Loucy (cell line): ENCODE results near the gene DPF1.

ENCODE experiments used
- EZH2phosphoT487 ChIP-seq: fragments of 200-600 bp; IDR thresholded peaks from 2 replicates; pipeline ENCODE4 v1.6.1; 2018; ENCODE audit warnings: antibody characterized with exemption, mild to moderate bottlenecking, moderate library complexity, borderline replicate concordance
- TF ChIP-seq, protein P1 (sequence below): fragments of 200-600 bp; sonication (generic); conservative IDR thresholded peaks from 2 replicates; pipeline ENCODE4 v1.5.1; 2014; ENCODE audit warnings: mild to moderate bottlenecking, antibody characterized with exemption, low read length

DNA sequence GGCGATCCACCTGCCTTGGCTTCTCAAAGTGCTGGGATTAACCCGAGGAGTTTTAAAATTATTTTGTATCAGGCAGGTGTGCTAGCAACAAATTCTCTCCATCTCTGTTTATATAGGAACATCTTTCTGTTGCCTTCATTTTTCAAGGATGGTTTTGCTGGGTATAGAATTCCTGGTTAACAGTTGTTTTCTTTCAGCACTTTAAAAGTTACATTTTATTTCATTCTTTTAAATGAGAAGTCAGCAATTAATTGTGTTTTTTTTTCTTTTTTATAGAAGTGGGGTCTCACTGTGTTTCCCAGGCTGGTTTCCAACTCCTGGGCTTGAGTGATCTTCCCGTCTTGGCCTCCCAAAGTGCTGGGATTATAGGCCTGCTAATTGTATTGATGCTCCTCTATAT, 44.0 kb downstream of the DPF1 start:
- TF ChIP-seq, protein P1, sequence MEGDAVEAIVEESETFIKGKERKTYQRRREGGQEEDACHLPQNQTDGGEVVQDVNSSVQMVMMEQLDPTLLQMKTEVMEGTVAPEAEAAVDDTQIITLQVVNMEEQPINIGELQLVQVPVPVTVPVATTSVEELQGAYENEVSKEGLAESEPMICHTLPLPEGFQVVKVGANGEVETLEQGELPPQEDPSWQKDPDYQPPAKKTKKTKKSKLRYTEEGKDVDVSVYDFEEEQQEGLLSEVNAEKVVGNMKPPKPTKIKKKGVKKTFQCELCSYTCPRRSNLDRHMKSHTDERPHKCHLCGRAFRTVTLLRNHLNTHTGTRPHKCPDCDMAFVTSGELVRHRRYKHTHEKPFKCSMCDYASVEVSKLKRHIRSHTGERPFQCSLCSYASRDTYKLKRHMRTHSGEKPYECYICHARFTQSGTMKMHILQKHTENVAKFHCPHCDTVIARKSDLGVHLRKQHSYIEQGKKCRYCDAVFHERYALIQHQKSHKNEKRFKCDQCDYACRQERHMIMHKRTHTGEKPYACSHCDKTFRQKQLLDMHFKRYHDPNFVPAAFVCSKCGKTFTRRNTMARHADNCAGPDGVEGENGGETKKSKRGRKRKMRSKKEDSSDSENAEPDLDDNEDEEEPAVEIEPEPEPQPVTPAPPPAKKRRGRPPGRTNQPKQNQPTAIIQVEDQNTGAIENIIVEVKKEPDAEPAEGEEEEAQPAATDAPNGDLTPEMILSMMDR = no peak
- TF ChIP-seq EZH2phosphoT487 = no peak
